ENCODE measurements around the gene IL13. TPM values are rescaled to one million over a fixed set of nuclear protein-coding genes. Genes with fewer than 3 reads are reported as not detected.

The IL13 gene
- total RNA-seq, 1 donor from 2014 or later: not detected

- no peaks in the 10 kb centered on the region for H3K27me3 ChIP-seq
- intact Hi-C loops (cut with DNase I): no loop called here
These were observed 11.2 kb upstream of the IL13 start for GRCh38 chr5:132646583-132647266.

GRCh38 chr5:132647473-132647872 lies 10.5 kb upstream of the IL13 start:
- no peak for DNase-seq (ENCODE audit: low spot score in 2 of 2)
- H3K4me1 ChIP-seq: no peaks in the 10 kb centered on the region
- no peaks in the 10 kb centered on the region for H3K9me3 ChIP-seq
- H3K4me3 ChIP-seq: no peak overlapping the region
- no peaks in the 10 kb centered on the region for H3K27me3 ChIP-seq
- TF ChIP-seq, protein P1, sequence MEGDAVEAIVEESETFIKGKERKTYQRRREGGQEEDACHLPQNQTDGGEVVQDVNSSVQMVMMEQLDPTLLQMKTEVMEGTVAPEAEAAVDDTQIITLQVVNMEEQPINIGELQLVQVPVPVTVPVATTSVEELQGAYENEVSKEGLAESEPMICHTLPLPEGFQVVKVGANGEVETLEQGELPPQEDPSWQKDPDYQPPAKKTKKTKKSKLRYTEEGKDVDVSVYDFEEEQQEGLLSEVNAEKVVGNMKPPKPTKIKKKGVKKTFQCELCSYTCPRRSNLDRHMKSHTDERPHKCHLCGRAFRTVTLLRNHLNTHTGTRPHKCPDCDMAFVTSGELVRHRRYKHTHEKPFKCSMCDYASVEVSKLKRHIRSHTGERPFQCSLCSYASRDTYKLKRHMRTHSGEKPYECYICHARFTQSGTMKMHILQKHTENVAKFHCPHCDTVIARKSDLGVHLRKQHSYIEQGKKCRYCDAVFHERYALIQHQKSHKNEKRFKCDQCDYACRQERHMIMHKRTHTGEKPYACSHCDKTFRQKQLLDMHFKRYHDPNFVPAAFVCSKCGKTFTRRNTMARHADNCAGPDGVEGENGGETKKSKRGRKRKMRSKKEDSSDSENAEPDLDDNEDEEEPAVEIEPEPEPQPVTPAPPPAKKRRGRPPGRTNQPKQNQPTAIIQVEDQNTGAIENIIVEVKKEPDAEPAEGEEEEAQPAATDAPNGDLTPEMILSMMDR (IDR thresholded peaks at IDR 0.05): no peak
- H3K36me3 ChIP-seq: peaks cover 4 to 11% of the 10 kb centered on the region in 2 donors
- H3K27ac ChIP-seq: no peak overlapping the region
- intact Hi-C loops (cut with DNase I): no loop called here

More at GRCh38 chr5:132646583-132647266, 11.2 kb upstream of the IL13 start:
- peaks cover 4 to 16% of the 10 kb centered on the region in 2 donors for H3K36me3 ChIP-seq
- H3K9me3 ChIP-seq: no peaks in the 10 kb centered on the region
- TF ChIP-seq, protein P1 (IDR thresholded peaks at IDR 0.05): no peak
- H3K4me3 ChIP-seq: no peak overlapping the region
- no peaks in the 10 kb centered on the region for H3K4me1 ChIP-seq
- no peak for DNase-seq (ENCODE audit: low spot score in 2 of 2)
- no peak overlapping the region for H3K27ac ChIP-seq

DNA sequence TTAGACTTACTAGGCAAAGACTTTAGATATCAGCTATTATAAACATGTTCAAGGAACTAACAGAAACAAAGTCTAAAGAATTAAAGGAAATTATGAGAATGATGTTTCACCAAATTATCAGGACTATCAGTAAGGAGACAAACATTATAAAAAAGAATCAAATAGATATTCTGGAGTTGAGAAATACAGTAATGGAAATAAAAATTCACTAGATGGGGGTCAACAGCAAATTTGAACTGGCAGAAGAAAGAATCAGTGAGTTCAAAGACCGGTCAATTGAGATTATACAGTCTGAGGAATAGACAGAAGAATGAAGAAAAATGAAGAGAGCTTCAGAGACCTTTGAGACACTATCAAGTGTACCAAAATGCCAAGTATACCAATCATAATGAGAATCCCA lies 9.6 kb upstream of the IL13 start:
- DNase-seq (ENCODE audit: low spot score in 2 of 2): no peak
- Histone ChIP-seq H3K4me1 (no peaks in the 10 kb centered on the region), H3K4me3 (no peak overlapping the region), H3K27me3 (no peaks in the 10 kb centered on the region), H3K9me3 (no peaks in the 10 kb centered on the region), H3K27ac (no peak overlapping the region), H3K36me3 (peaks cover 0 to 2% of the 10 kb centered on the region in 2 donors)
- intact Hi-C loops (cut with DNase I): no loop called here
- TF ChIP-seq, protein P1 (IDR thresholded peaks at IDR 0.05): no peak

GRCh38 chr5:132651838-132652469 lies 6.0 kb upstream of the IL13 start:
- Histone ChIP-seq H3K4me1 (peaks cover 6 to 8% of the 10 kb centered on the region in 2 donors), H3K4me3 (no peak overlapping the region), H3K9me3 (no peaks in the 10 kb centered on the region), H3K27me3 (no peaks in the 10 kb centered on the region), H3K27ac (no peak overlapping the region), H3K36me3 (no peaks in the 10 kb centered on the region)
- peak in 1 of 2 donors; percentile 13 for DNase-seq (ENCODE audit: low spot score in 2 of 2)
- TF ChIP-seq, protein P1 (IDR thresholded peaks at IDR 0.05): no peak
- intact Hi-C loops (cut with DNase I): loop anchor here (10.0 kb wide), 1 partner anchor 63 kb away; no protein-coding TSS in a partner anchor

- Histone ChIP-seq H3K4me1 (peaks cover 6 to 8% of the 10 kb centered on the region in 2 donors), H3K9me3 (no peaks in the 10 kb centered on the region), H3K27ac (no peak overlapping the region), H3K36me3 (no peaks in the 10 kb centered on the region), H3K27me3 (no peaks in the 10 kb centered on the region), H3K4me3 (no peak overlapping the region)
- peak in 1 of 2 donors; percentile 16 for DNase-seq (ENCODE audit: low spot score in 2 of 2)
- intact Hi-C loops (cut with DNase I): loop anchor here (10.0 kb wide), 1 partner anchor 61 kb away; no protein-coding TSS in a partner anchor
- TF ChIP-seq, protein P1 (IDR thresholded peaks at IDR 0.05): no peak
These were observed 4.3 kb upstream of the IL13 start for GRCh38 chr5:132653716-132654115.
